A172 (cell line): ENCODE data around the gene AUNIP. TPM values are rescaled to one million over a fixed set of nuclear protein-coding genes. Genes with fewer than 3 reads are reported as not detected.

ENCODE experiments used
- DNase-seq: peaks from one replicate; pipeline ENCODE4 v3.0.0-alpha.2; 2015; ENCODE audit warnings: low spot score
- total RNA-seq: library from RNA; depleted of rRNA; stranded (reverse); fragments of >200 nt; shearing (Covaris generic); gene quantifications from 2 replicates; pipeline ENCODE4 v1.2.3, GENCODE V29; 2014; rRNA removed

Gene AUNIP
- total RNA-seq, 1 experiment from 2014 or later: 4.8 TPM

DNA sequence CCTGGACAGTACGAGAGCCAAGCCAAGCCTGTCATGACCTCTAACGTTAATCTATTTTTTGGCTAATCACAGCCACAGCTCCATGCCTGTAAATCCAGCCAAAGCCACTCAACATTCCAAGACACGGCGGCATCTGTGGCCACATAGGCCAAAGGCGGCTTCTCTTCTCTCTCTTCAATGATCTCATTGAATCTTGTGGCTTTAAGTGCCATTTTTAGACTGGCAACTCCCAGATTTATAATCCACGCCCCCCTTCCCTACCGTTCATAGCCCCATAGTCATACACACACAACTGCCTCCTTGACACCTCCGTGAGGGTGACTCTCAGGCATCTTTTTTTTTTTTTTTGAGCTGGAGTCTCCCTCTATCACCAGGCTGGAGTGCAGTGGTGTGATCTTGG lies 64.9 kb downstream of the AUNIP start:
- peak; percentile 69 for DNase-seq

DNA sequence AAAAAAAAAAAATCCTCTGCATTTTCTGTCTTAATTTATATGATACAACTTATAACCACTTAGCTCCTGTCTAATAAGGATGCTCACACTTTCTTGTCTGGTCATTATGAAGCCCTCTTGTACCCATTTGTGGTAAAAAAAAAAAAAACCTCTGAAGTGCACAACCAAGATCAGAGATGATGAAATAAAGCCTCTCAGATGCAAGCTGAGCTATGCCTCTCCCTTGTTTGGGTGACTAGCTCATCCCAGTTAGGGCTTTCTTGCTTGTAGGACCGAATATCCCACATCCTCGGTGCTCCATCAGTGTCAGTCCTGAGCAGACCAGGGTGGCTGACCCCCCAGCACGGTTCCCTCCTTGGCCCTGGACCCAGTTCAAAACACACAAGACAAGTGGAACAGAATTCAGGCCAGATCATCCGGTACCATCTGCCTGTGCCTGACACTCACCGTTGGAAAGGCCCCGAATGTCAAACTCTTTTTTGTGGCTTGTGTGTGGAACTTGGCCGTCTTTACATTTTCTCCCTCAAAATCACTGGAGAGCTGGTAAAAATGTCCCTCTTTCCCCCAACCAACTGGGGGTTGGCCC lies 65.6 kb downstream of the AUNIP start:
- no peak for DNase-seq

DNA sequence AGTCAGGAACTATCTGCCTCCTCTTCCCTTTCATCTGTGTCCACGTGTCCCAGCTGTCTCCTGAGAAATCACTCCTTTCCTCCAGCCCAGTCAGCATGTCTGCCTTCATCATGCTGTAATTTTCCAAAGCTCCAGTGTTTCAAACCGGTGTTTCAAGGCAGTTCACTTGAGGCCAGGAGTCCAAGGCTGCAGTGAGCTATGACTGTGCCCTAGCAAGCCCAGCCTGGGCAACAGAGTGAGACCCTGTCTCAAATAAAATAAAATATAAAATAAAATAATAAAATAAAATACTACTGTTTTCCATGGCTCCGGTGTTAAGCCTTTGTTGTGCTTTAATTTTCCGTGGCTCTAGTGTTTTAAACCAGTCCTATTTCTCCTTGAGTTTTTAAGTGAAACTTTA lies 67.1 kb downstream of the AUNIP start:
- no peak for DNase-seq

DNA sequence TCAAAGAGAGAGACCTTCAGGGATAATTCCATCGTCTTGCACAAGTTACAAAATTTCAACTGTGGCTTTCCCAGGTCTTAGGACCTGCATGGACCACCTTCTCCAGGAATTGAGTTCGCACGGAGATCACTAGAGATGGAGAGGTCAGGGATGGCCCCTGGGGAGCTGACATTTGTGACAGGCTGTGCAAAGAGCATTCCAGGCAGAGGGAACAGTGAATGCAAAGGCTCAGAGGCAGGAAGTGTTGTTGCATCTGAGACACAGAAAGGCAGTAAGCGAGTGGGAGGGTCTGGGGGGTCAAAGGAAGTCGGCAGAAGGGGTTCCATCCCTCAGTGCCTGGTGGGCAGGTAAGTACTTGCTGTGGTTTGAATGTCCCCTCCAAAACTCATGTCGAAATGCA lies 68.8 kb downstream of the AUNIP start:
- no peak for DNase-seq

DNA sequence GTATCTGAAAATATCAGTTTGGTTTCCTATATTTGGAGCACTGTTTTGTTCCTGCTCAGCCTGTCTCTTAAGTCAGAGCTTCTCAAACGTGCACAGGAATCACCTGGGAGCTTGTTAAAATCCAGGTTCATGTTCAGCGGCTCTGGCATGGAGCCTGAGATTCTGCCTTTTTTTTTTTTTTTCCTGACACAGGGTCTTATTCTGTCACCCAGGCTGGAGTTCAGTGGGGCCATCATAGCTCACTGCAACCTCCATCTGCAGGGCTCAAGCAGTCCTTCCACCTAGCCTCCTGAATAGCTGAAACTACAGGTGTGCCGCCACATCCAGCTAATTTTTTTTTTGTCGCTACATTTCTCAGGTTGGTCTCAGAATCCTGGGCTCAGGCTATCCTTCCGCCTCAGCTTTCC lies 71.5 kb downstream of the AUNIP start:
- no peak for DNase-seq

DNA sequence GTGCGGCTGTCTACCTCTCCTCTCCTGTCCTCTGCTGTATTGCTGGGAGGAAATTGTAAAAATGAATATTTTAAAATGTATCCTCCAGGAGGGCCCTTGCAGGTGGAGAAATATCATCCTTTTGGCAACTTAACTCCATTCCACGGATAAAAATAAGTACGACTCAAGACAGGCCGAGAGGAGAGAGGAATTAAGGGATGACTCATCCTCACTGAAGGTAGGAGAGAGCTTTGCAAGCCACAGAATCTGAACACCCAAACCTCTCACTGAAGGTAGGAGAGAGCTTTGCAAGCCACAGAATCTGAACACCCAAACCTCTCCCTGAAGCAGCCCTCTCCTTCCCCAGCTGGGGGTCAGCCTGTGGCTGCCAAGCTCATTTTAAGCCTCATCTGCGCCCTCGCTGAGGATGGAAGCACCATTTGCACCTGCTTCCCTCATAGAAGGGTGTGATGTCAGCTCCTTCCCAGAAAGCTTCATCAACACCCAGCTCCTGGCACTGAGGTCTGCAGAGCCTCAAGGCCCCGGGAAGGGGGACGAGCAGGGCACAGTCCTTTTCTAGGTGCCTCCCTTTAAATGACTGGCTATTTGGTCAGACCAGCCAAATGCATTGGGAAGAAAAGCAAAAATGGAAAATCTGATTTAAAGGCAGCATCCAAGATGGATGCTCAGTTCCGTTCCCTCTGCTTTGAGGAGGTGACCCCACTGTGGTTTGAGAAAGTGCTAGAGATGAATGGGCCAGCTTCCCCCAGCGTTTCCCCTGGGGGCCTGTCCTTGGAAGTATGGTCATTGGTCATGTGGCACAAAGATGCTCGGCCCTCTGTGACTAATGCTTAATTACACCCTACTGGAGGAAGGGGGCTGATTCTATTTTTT lies 72.1 kb downstream of the AUNIP start:
- DNase-seq: no peak

DNA sequence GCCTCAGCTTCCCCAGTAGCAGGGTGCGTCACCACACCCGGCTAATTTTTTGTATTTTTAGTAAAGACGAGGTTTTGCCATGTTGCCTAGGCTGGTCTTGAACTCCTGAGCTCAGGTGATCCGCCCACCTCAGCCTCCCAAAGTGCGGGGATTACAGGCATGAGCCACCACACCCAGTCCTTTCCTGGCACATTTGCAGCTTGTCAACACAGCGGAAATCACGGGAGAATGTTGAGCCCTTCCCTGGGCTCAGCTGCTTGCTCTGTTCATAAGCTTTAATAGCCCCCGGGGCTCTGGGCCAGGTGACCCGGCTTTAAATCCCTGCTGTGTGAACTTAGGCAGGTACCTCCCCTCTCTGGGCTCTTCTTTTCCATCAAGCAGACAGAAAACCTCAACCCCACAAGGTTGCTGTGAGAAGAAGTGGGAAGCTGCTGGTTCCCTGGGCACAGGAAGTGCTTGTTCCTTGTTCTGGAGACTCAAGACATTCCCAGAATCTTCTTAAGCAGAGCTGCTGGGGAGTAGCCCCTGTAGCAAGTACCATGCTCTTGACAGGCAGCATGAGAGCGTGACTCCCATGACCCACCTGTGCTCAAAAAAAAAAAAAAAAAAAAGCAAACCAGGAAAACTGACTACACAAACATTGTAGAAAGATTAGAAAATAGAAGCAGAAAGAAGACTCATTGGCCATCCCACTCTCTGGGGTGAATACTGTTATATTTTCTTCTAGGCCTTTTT lies 73.8 kb downstream of the AUNIP start:
- no peak for DNase-seq

DNA sequence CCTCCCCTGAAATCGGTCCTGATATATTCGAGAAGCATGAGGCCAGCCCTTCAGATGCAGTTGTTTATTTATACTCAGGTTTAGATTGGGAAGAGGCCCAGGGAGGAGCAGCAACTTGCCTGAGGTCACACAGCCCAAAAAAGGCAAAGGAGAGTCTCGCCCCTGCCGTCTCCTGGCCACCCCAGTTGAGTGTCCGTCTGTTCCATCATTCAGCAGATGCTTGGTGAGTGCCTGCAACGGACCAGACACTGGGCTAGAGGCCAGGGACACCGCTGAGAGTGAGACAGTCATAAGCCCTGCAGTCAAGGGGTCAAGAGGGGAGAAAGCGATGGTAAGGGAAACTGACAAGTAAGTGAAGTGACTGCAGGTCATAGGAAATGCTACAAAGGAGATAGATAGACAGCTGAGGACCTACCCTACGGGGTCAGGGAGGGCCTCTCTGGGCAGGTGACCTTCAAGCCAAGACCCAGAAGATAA lies 74.6 kb downstream of the AUNIP start:
- DNase-seq: peak; percentile 46

Other genes starting within 250 kb of the AUNIP start
- gene MAN1C1, start 242.7 kb downstream of the AUNIP start, total RNA-seq: 0.67 and 1.5 TPM in 2 replicates
- gene SELENON, start 59.3 kb downstream of the AUNIP start, total RNA-seq: 21.7 and 28.4 TPM in 2 replicates
- gene MTFR1L, start 39.5 kb downstream of the AUNIP start, total RNA-seq: 20.8 and 26.5 TPM in 2 replicates
- 0.19 and 1.1 TPM in 2 replicates for gene PAQR7, start 16.3 kb upstream of the AUNIP start, total RNA-seq
- 222 and 346 TPM in 2 replicates for gene STMN1, start 47.0 kb upstream of the AUNIP start, total RNA-seq
- 8.5 and 13.0 TPM in 2 replicates for gene PAFAH2, start 138.6 kb upstream of the AUNIP start, total RNA-seq
- gene EXTL1, start 162.3 kb upstream of the AUNIP start, total RNA-seq: 0.17 TPM in 1 of 2 replicates, not detected in the other
- not detected in 2 replicates for gene SLC30A2, start 186.7 kb upstream of the AUNIP start, total RNA-seq
- not detected in 2 replicates for gene TRIM63, start 208.2 kb upstream of the AUNIP start, total RNA-seq